H1 (cell line): ENCODE data around the gene ME3. TPM values are rescaled to one million over a fixed set of nuclear protein-coding genes. Genes with fewer than 3 reads are reported as not detected.

Experiments used
- CTCF ChIA-PET: fragments of 300-600 bp; sonication (Branson Sonifier 250); formaldehyde crosslinking; loops from one replicate; lab custom pipeline; 2021; ENCODE audit not compliant: partially characterized antibody; lab: Charles Lee
- POLR2A ChIA-PET: fragments of 300-600 bp; sonication (Branson Sonifier 250); formaldehyde crosslinking; loops from one replicate; lab custom pipeline; 2021; ENCODE audit warnings: inconsistent platforms; ENCODE audit not compliant: partially characterized antibody; lab: Charles Lee
- DNase-seq, 2 experiments: peaks; one replicate each; pipeline versions ENCODE4 v3.0.0 to v3.0.0-alpha.2; 2010 to 2022; ENCODE audit warnings: low spot score in 2 of 2, low read depth in 1 of 2, mixed read lengths in 1 of 2
- FAIRE-seq: peaks from 2 replicates; lab custom pipeline; 2011; peaks lifted over from hg19 to GRCh38; lab: Jason Lieb, UNC
- H2AFZ ChIP-seq: 2 replicates; pipeline ENCODE4 v1.8.1; 2012; ENCODE audit warnings: low read length, inconsistent platforms
- H2AK5ac ChIP-seq: 2 replicates; pipeline ENCODE4 v1.6.1; 2013; ENCODE audit warnings: low read depth, low read length
- H2BK120ac ChIP-seq: replicated peaks from 2 replicates; pipeline ENCODE3; 2013; ENCODE audit warnings: low read depth, low read length, inconsistent platforms
- H2BK12ac ChIP-seq: 2 replicates; pipeline ENCODE4 v1.6.1; 2013; ENCODE audit warnings: low read depth, low read length
- H2BK15ac ChIP-seq: 2 replicates; pipeline ENCODE4 v1.6.1; 2013; ENCODE audit warnings: low read length
- H2BK20ac ChIP-seq: 2 replicates; pipeline ENCODE4 v1.6.1; 2013; ENCODE audit warnings: low read length
- H2BK5ac ChIP-seq: 2 replicates; pipeline ENCODE4 v1.6.1; 2013; ENCODE audit warnings: low read depth, low read length
- H3K14ac ChIP-seq: 2 replicates; pipeline ENCODE4 v1.6.1; 2013; ENCODE audit warnings: inconsistent platforms; ENCODE audit not compliant: insufficient read length
- H3K18ac ChIP-seq: 2 replicates; pipeline ENCODE4 v1.6.1; 2013; ENCODE audit warnings: low read length; ENCODE audit errors: extremely low read depth
- H3K23ac ChIP-seq: 2 replicates; pipeline ENCODE4 v1.6.1; 2013; ENCODE audit warnings: inconsistent platforms; ENCODE audit not compliant: insufficient read length
- H3K23me2 ChIP-seq: 2 replicates; pipeline ENCODE4 v1.6.1; 2013; ENCODE audit warnings: low read depth, low read length
- H3K27ac ChIP-seq: 2 replicates; pipeline ENCODE4 v1.6.1; 2011; ENCODE audit warnings: low read depth, low read length, inconsistent platforms
- H3K27me3 ChIP-seq, 4 experiments: replicated peaks in 1 of 4; 1 replicate in 1 of 4; 2 replicates in 3 of 4; pipeline versions ENCODE4 v1.6.1 to v1.8.1; 2011 to 2013; ENCODE audit warnings: low read length in 3 of 4, mild to moderate bottlenecking in 3 of 4, inconsistent platforms in 2 of 4, mixed read lengths in 2 of 4, moderate library complexity in 1 of 4; ENCODE audit not compliant: control insufficient read depth in 3 of 4, insufficient read depth in 3 of 4; ENCODE audit errors: extremely low read depth in 1 of 4
- H3K36me3 ChIP-seq, 4 experiments: 2 replicates each; pipeline versions ENCODE4 v1.6.1 to v1.8.1; 2011 to 2013; ENCODE audit warnings: mild to moderate bottlenecking in 4 of 4, low read length in 3 of 4, moderate library complexity in 2 of 4, control low read depth in 1 of 4, inconsistent platforms in 1 of 4; ENCODE audit not compliant: insufficient read depth in 4 of 4, control insufficient read depth in 2 of 4
- H3K4ac ChIP-seq: replicated peaks from 2 replicates; pipeline ENCODE3; 2013; ENCODE audit warnings: low read length, low read depth, mixed read lengths, inconsistent platforms; ENCODE audit not compliant: insufficient read length
- H3K4me1 ChIP-seq, 4 experiments: replicated peaks in 1 of 4; 1 replicate in 1 of 4; 2 replicates in 3 of 4; pipeline versions ENCODE4 v1.6.1 to v1.8.1; 2011 to 2013; ENCODE audit warnings: low read length in 3 of 4, inconsistent platforms in 2 of 4, mixed read lengths in 1 of 4; ENCODE audit not compliant: insufficient read depth in 4 of 4, control insufficient read depth in 3 of 4
- H3K4me2 ChIP-seq, 2 experiments: 2 replicates each; pipeline versions ENCODE4 v1.6.1 to v1.8.1; 2011 to 2013; ENCODE audit warnings: low read depth in 2 of 2, low read length in 2 of 2, control low read depth in 1 of 2, inconsistent platforms in 1 of 2, mild to moderate bottlenecking in 1 of 2; ENCODE audit not compliant: insufficient read depth in 1 of 2
- H3K4me3 ChIP-seq, 4 experiments: fragments of 200-600, 300-600 bp in 1 of 4; sonication (generic), shearing (Covaris generic), sonication (Bioruptor Twin) in 1 of 4; 2 replicates each; pipeline versions ENCODE4 v1.5.1 to v1.8.1; 2011 to 2016; ENCODE audit warnings: low read length in 4 of 4, low read depth in 3 of 4, control low read depth in 2 of 4, inconsistent platforms in 2 of 4, mild to moderate bottlenecking in 2 of 4, mixed read lengths in 1 of 4, moderate library complexity in 1 of 4; ENCODE audit not compliant: insufficient read depth in 2 of 4; ENCODE audit errors: extremely low read depth in 1 of 4
- H3K56ac ChIP-seq: replicated peaks from 2 replicates; pipeline ENCODE3; 2013; ENCODE audit warnings: low read depth, mild to moderate bottlenecking, mixed read lengths, low read length, inconsistent platforms; ENCODE audit not compliant: insufficient read length
- H3K79me1 ChIP-seq: 2 replicates; pipeline ENCODE4 v1.6.1; 2013; ENCODE audit warnings: low read depth, low read length, control low read depth
- H3K79me2 ChIP-seq, 2 experiments: 2 replicates each; pipeline versions ENCODE4 v1.6.1 to v1.8.1; 2012 to 2013; ENCODE audit warnings: low read length in 2 of 2, mild to moderate bottlenecking in 2 of 2, inconsistent platforms in 1 of 2; ENCODE audit not compliant: insufficient read depth in 2 of 2, control insufficient read depth in 1 of 2
- H3K9ac ChIP-seq, 4 experiments: replicated peaks in 1 of 4; 1 replicate in 1 of 4; 2 replicates in 3 of 4; pipeline versions ENCODE4 v1.6.1 to v1.8.1; 2011 to 2013; ENCODE audit warnings: low read depth in 3 of 4, low read length in 3 of 4, control low read depth in 2 of 4, mild to moderate bottlenecking in 2 of 4, moderate library complexity in 2 of 4, inconsistent platforms in 1 of 4; ENCODE audit errors: extremely low read depth in 1 of 4
- H3K9me3 ChIP-seq, 2 experiments: 2 replicates each; pipeline versions ENCODE4 v1.6.1 to v1.8.1; 2012 to 2013; ENCODE audit warnings: mild to moderate bottlenecking in 2 of 2, moderate library complexity in 2 of 2, control low read depth in 1 of 2, inconsistent platforms in 1 of 2, low read depth in 1 of 2, low read length in 1 of 2, mixed read lengths in 1 of 2; ENCODE audit not compliant: insufficient read depth in 2 of 2
- H4K20me1 ChIP-seq, 2 experiments: replicated peaks in 1 of 2; 2 replicates each; pipeline versions ENCODE3 to v1.8.1; 2011 to 2013; ENCODE audit warnings: inconsistent platforms in 2 of 2, low read length in 2 of 2, mild to moderate bottlenecking in 1 of 2; ENCODE audit not compliant: insufficient read depth in 2 of 2, control insufficient read depth in 1 of 2
- H4K5ac ChIP-seq: 2 replicates; pipeline ENCODE4 v1.6.1; 2013; ENCODE audit warnings: low read length, low read depth, mixed read lengths, inconsistent platforms; ENCODE audit not compliant: insufficient read length
- H4K8ac ChIP-seq: 2 replicates; pipeline ENCODE4 v1.8.0; 2013; ENCODE audit warnings: mild to moderate bottlenecking, moderate library complexity, low read length, inconsistent platforms; ENCODE audit not compliant: insufficient read depth; ENCODE audit errors: extremely low read depth
- H4K91ac ChIP-seq: replicated peaks from 2 replicates; pipeline ENCODE3; 2013; ENCODE audit warnings: low read length, mixed read lengths, inconsistent platforms; ENCODE audit not compliant: insufficient read length
- CHD2 ChIP-seq: IDR thresholded peaks from 2 replicates; pipeline ENCODE4 v1.6.1; 2012; ENCODE audit warnings: low read length, improper control_type of control experiment
- EZH2 ChIP-seq: fragments of 200-600 bp; sonication (generic); IDR thresholded peaks from 2 replicates; pipeline ENCODE4 v1.7.1; 2012; ENCODE audit warnings: low read depth, mild to moderate bottlenecking, moderate library complexity, low read length, inconsistent platforms; ENCODE audit not compliant: severe bottlenecking
- GTF2F1 ChIP-seq: IDR thresholded peaks from 2 replicates; pipeline ENCODE4 v1.6.1; 2012; ENCODE audit warnings: low read depth, low read length, improper control_type of control experiment, borderline replicate concordance
- JUND ChIP-seq: IDR thresholded peaks from 2 replicates; pipeline ENCODE4 v1.6.1; 2011; ENCODE audit warnings: mild to moderate bottlenecking, improper control_type of control experiment, low read length
- MAFK ChIP-seq: IDR thresholded peaks from 2 replicates; pipeline ENCODE4 v1.6.1; 2012; ENCODE audit warnings: low read depth, mild to moderate bottlenecking, improper control_type of control experiment, low read length
- RFX5 ChIP-seq: IDR thresholded peaks from 2 replicates; pipeline ENCODE4 v1.6.1; 2011; ENCODE audit warnings: low read depth, low read length, improper control_type of control experiment, borderline replicate concordance
- SP4 ChIP-seq: IDR thresholded peaks from 2 replicates; pipeline ENCODE4 v1.6.1; 2012; ENCODE audit warnings: low read length, inconsistent platforms
- TAF1 ChIP-seq: IDR thresholded peaks from 2 replicates; pipeline ENCODE4 v1.6.1; 2011; ENCODE audit warnings: mild to moderate bottlenecking, low read depth, low read length
- ZNF274 ChIP-seq: IDR thresholded peaks from 2 replicates; pipeline ENCODE4 v1.7.0; 2012; ENCODE audit warnings: low read length, borderline replicate concordance; ENCODE audit errors: extremely low read depth
- polyA plus RNA-seq, 7 experiments: library from polyadenylated mRNA; depleted of rRNA in 3 of 7; stranded (reverse) in 5 of 7; unstranded in 2 of 7; fragments of >200 nt in 5 of 7; fragments of 200-250 nt in 2 of 7; gene quantifications; 1 replicate in 5 of 7; 2 replicates in 1 of 7; 4 replicates in 1 of 7; pipeline versions ENCODE4 v1.2.1 to v1.2.3, GENCODE V29; 2011 to 2013; ENCODE audit warnings: missing spikeins in 2 of 7, mixed read lengths in 2 of 7
- total RNA-seq: library from RNA; stranded (reverse); fragmentation: NEBNext Ultra II Directional; extraction: Animal tissue kit (Norgen Biotek cat#: 25700); gene quantifications from 2 replicates; pipeline ENCODE4 v1.2.1, GENCODE V29; 2021
- TF ChIP-seq, protein P1 (sequence below): IDR thresholded peaks from 2 replicates; pipeline ENCODE4 v1.6.1; 2012; ENCODE audit warnings: low read length, inconsistent platforms

ME3 gene
- total and polyA plus RNA-seq, 2 of the 8 experiments (the other 6 are each of a cell fraction or from before 2014, with no cell fraction given), result 1.5 to 2.8 TPM

DNA sequence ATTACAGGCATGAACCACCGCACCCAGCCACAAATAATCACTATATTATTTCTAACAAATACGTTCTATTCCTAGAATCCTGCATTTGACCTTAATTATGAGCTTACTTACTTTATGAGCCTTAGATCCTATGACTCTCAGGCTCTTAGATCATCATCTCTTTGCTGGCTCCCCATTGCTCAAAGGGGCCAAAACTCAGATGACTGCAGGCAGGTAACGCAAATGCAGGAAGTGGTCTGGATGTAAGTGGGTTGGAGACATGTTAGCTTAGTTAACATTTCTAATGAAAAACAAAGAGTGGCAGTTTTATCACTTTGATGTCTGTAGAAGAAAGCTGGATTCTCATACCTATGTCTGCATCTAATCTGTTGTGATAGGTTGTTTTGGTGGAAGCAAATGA is 274.3 kb downstream of the ME3 start (continued):
- no peak for TF ChIP-seq JUND

DNA sequence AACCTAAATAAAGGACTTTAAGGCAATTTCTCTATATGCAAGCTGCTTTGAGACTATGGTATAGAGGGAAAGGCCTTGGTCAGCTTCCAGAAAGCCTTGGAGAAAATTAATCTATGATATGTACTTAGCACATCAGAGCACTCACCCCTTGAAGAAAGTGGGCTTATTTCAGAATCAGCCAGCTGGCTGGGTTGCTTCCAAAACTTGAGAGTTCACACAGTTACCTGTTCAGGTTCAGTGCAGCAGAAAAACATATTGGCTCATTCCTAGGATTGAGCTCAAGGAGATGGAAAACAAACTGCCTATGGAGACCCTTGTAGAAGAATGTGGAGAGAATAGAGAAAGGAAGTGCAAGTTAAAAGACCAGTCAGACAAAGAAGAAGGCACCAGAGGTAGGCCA is 275.1 kb downstream of the ME3 start:
- Histone ChIP-seq H3K36me3 (no peaks in the 10 kb centered on the region), H2BK5ac (no peak overlapping the region), H3K79me1 (no peaks in the 10 kb centered on the region), H4K5ac (no peak overlapping the region), H3K79me2 (no peaks in the 10 kb centered on the region), H3K4me2 (no peak overlapping the region), H2BK120ac (no peak overlapping the region), H2BK12ac (no peak overlapping the region), H3K4me3 (no peak overlapping the region), H4K91ac (no peak overlapping the region), H2AFZ (no peak overlapping the region), H4K8ac (no peak overlapping the region), H3K27me3 (no peaks in the 10 kb centered on the region), H3K9me3 (no peaks in the 10 kb centered on the region), H3K23ac (no peak overlapping the region), H3K4me1 (peaks cover 0 to 2% (median 0%) of the 10 kb centered on the region in 4 experiments; a peak in 2 of 7 replicates), H3K56ac (no peak overlapping the region), H3K9ac (no peak overlapping the region), H3K27ac (no peak overlapping the region), H3K23me2 (no peaks in the 10 kb centered on the region), H2AK5ac (no peak overlapping the region), H3K18ac (no peak overlapping the region), H2BK15ac (no peak overlapping the region), H2BK20ac (no peak overlapping the region), H3K14ac (no peak overlapping the region), H3K4ac (no peak overlapping the region), H4K20me1 (no peaks in the 10 kb centered on the region)
- DNase-seq (no peak), FAIRE-seq (no peak)
- ChIA-PET CTCF (interaction anchor here (0.9 to 2.2 kb wide), 3 partner anchors 36 to 174 kb away, joined by 3 to 8 read pairs (median 5); no protein-coding TSS in a partner anchor), POLR2A (no interaction called here)
- TF ChIP-seq ZNF274 (no peak), TAF1 (no peak), CHD2 (no peak), SP4 (no peak), GTF2F1 (no peak), EZH2 (no peak), RFX5 (no peak), MAFK (no peak)
- TF ChIP-seq, protein P1, sequence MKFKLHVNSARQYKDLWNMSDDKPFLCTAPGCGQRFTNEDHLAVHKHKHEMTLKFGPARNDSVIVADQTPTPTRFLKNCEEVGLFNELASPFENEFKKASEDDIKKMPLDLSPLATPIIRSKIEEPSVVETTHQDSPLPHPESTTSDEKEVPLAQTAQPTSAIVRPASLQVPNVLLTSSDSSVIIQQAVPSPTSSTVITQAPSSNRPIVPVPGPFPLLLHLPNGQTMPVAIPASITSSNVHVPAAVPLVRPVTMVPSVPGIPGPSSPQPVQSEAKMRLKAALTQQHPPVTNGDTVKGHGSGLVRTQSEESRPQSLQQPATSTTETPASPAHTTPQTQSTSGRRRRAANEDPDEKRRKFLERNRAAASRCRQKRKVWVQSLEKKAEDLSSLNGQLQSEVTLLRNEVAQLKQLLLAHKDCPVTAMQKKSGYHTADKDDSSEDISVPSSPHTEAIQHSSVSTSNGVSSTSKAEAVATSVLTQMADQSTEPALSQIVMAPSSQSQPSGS, result no peak
